Bone marrow (tissue), 2 donors: ENCODE data around the gene ZBTB21.
A peak's percentile ranks its signal among the peaks of the same experiment; 100 is the strongest.

Experiments
- DNase-seq, 2 donors: peaks; one replicate each; lab custom pipeline; 2025; lab: John Stamatoyannopoulos, UW

Gene ZBTB21

DNA sequence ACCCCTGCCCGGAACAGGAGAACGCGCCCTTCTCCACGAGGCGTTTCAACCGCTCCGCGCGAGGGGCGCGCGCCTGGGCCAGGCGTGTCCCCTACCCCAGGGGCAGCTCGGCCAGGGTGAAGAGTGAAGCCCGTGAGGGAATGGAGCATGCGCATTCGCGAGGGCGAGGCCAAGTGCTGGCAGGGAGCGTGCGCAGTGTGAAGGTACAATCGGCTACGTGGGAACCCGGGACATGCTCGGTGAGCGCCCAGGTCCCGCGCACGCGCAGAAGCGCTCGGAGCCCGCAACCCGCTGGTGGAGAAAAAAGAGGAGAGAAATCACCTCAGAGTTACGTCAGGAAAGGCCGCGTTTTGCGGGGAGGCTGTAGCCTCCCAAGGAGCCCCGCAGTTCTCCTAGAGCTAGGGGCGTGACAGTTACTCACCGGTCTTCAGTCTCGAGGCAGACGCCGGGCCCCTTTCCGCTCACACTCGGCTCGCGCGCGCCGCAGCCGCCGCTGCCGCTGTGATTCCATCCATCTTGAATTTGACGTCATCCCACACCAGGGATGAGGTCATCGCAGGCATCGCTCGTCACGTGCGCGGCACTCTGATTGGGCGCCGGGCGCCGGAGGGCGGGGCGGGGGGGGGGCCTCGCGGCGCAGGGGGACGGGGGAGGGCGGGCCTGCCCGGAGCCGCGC is at the start of gene ZBTB21:
ZBTB21 (minus strand) TSS at position 530 of the 676 bp plus-strand sequence. CDS start 16,265 bp downstream, outside the sequence.
- peak; percentile 96 to 98 for DNase-seq

DNA sequence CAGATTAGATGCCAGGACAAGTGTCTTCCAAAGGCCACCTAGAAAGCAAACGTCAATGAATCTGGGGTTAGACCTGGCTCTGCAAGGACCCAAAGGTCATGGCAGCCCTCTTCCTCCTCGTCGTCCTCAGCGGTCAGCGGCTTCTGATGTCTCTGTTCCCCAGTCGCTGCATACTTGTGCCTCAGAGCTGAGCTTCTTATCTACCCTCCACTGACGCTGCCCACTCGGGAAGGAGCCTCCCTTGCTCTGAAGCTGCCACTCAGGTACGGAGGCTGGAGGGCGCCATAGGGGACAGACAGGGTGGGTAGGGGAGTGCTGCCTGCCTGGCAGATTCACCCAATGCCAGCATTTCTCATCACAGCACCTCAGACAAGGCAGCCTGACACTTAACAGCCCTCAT is 49.6 kb upstream of the ZBTB21 start:
- DNase-seq: no peak

DNA sequence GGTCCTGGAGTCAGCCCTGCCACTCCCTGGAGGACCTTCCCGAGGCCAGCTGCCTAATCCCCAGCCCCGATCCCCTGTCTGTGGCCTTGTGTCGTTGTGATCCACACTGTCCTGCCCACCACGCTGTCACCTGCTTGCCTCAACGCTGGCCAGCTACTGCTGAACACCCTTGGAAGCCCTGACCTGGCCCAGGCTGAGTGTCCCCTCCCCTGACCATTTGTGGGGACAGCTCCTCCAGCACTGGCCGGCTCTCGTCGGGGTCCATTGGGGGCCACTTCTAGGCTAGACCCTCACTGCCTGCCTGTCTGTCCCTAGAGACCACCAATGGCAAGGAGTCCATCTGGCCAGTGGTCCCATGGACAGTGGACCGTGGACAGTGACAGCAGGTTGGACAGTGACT is 49.0 kb upstream of the ZBTB21 start:
- DNase-seq: no peak

DNA sequence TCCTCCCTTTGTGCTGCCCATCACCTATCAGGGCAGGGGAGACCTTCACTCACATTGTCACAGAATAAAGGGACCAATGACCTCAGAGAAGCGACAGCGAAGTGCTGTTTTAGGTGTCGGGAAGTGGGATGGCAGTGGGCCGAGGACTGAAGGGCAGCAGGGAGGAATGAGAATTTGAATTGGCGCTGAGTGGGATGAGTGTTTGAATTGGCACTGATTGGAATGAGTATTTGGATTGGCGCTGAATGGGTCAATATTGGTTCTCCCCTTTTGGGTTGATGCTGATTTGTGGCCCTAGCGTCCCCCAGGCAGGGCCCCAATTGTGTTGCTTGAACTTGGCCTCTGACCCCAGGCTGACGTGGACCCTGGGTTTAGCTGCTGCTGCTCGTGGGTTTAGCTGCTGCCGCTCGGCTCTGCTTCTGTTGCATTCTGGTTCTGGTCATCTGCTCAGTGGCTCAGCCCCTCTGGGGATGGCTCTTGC is 48.5 kb upstream of the ZBTB21 start:
- DNase-seq: no peak

DNA sequence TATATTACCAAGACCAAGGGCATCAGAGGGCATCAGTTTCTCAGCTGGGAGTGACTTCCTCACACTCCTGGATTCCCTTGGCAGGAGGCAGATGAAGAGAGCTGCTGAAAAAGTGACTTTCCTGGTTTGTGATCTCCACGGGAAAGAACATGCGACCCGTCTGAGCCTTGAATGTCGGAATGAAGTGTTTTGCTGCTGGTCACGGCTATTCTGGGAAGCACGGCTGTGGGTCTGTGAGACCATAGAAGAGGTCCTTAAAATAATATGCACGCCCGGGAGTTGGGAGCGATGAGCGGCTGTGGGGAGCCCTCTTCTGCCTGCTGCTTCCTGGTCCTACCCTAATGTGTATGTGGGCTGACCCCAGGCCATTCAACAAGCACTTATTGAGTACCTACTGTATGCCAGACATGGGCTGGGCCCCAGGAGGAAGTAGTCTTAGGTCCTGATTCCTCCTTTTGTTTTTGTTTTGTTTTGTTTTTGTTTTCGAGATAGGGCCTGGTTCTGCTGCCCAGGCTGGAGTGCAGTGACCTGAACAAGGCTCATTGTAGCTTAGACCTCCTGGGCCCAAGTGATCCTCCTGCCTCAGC is 47.8 kb upstream of the ZBTB21 start:
- no peak for DNase-seq

DNA sequence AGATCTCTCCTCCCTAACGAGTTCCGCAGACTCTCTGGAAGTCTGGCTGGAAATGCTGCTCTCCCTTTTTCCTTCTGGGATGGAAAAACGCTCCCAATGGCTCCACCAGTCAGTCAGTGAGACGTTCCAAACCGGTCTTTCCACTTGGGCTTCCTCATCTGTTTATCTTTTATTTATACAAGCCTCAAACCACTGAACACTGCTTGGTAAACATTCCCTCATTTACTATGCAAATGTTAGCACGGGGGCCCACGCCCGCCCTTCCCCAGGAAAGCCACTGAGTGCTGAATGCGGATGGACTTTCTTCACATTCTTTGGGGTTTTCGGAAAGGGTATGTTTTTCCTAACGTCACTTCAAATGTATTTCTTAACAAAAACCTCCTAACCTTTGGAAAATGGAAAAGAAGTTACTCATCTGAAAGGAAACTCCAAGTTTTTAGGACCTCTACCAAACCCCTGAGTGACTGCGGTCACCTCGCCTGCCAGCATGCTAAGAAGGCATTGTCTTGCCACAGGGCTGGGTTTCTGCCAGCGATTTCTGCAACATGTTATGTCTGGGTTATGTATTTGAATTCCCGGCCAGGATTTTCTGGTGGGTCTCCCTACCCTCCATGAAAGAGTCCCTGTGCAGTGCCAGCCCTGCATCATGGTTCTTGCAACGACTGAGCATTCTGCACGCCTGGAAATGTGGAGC is 47.0 kb upstream of the ZBTB21 start:
- no peak for DNase-seq

DNA sequence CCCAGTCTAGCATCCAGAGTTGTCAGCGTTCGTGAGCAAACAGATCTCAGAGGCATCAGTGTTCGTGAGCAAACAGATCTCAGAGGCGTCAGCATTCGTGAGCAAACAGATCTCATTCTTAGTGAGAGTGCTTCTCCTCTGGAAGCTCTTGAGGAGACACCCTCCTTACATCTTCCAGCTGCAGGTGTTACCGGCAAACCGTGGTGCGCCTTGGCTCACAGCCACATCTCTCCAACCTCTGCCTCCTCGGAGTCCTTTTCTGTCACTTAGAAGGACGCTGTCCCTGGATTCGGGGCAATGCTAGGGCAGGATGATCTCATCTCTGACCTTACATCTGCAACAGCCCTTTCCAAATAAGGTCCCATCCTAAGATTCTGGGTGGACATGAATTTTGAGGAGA is 46.3 kb upstream of the ZBTB21 start:
- DNase-seq: no peak

DNA sequence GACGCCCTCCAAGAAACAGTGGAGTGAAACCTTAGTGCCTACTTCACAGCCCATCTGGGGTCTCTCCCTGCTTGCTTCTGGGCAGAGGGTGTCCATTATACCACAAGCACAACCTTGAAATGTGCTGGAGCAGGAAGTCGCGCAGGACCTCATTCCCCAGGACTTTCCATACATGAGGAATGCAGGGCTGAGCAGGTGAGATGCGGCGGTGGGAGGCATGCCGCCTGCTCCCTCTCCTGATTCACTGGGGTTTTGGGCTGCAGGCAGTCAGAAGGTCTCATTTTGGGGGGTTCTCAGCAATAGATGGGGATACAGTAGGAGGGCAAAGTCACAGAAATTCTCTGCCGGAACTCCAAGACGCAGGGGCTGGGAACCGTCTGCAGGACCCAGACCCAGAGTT is 45.3 kb upstream of the ZBTB21 start:
- DNase-seq: no peak

DNA sequence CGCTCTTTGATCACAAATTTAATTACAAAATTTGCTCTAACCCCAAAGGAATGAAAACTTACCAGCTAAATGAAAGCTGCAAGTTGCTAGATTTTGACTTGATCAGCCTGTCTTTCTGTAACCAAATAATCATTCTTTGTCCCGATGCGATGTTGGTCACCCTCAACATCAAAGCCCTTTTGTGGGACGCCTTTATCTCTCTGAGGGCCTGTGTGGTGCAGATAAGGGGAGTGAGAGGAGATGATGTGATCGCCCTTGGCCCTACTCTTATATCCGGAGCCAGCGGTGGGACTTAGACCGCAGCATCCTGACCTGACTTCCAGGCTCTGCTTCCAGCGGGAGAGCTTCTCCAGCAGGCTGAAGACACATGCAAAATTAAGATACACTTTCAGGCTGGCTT is 41.6 kb upstream of the ZBTB21 start:
- peak in 1 of 2 donors; percentile 7 for DNase-seq

DNA sequence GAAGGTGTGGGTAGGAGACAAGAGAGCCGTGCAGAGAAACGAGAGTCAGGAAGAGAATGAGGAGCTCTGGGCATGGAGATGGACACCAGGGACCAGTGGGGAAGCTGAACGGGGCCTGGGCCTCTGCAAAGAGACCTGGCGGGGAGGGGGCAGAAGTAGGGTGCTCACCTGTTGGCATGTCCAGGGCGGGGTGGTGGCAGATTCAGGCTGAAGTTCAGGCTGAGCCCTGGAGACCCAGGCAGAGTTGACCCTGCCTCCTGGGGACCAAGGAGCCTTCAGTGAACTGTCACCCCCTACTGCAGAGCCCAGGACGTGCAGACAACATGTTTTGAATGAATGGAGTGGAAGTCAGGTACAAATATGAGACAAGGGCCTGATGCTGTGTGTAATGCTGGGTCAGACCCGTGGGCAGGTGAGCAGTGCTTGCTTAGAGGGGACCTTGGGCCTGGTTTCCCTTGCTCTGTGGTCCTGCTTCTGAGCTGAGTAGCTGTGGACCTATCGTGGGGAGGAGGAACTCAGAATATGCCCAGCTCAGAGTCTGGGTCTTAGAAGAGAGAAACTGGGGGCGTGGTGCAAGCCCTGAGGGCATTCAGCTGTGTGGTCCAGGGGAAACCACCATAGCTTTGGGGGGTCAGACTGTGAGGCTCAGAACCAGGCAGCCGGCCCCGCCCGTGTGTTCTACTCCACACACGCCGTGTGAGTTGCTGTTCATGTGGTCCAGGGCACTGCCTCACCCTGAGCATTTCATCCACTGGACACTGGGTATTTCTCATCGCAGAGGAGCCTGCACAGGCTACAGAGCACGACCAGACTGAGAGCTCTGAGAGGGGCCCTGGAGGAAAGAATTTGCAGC is 39.6 kb upstream of the ZBTB21 start:
- no peak for DNase-seq

DNA sequence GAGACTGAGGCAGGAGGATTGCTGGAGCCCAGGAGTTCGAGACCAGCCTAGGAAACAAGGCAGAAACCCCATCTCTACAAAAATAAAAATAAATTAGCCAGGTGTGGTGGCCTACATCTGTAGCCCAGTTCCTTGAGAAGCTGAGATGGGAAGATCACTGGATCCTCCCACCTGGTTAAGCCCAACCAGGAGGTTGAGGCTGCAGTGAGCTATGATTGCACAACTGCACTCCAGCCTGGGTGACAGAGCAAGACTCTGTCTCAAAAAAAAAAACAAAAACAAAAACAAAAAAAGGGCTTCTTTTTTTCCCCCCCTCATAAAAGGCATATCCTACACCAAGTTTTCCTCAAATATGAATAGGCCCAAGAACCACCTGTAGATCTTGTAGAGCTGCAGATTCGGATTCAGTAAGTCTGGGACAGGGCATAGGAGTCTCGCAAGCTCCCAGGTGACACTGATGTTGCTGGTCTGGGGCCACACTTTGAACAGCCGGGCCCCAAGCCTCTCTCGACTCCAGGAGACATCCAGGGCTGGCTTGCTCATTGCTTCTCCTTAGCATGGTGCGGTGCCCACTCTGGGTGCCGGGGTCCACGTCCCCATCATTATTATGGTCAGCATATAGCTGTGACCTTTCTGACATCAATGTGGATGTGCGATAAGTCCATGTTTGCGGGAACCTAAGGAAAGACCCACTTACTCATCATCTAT is 38.9 kb upstream of the ZBTB21 start:
- no peak for DNase-seq

DNA sequence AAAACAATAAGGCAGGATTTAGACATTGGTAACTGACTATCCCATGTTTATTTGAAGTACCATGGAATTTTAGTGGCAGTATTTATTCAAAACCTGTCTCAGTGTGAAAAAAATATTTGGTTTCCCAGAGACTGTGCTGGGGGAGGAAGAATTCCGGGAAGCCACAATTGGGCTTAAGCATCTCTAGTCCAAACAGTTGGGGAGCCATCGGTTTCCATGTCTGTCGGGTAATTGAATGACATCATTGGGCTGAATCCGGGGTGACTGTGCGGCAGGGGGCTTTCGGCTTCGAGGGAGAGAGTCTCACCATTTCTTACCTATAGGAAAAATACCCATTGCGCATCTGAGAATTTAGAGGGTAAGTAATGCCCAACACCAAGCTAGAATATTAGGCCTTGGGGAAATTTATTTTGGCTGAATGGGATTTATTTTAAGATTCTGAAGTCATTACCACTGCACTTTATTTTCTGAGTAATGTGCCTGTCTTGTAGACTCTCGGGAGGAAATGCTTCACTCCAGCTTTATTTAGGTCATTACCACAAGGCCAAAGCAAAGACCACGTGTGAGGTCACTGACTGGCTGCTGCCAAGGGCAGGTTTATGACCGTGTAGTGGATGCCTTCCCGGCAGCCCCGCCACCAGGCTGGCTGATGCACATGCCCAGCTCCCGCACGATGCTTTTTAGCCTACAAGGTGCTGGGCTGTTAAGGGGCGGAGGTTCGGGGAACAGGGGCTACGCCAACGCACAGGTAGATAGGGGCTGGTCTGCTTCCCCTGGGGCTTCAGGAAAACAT is 37.9 kb upstream of the ZBTB21 start:
- no peak for DNase-seq

DNA sequence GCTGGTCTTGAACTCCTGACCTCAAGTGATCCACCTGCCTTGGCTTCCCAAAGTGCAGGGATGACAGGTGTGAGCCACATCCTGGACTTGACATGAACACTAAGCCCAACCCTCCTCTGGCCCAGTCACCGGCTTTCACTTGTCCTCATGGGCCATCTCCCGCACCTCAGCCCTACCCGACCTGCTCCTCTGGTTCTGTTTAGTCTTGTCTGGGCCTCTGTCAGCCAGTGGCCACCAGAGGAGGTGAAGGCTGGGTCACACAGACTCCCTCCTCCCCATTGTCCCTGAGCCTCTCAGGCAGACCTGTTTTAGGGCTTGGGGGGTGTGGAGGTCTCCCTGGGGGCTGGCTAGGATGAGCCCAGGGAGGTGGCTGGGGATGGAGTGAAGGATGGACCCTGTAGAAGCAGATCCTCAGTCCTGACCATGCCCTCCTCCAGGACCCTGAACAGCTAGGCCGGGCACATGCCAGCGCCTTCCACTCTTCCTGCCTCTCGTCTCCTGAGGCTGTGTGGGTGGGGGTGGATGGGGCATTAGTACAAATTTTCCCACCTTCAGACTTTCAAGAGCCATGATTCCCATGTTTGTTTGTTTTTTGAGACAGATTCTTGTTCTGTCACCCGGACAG is 34.8 kb upstream of the ZBTB21 start:
- no peak for DNase-seq

DNA sequence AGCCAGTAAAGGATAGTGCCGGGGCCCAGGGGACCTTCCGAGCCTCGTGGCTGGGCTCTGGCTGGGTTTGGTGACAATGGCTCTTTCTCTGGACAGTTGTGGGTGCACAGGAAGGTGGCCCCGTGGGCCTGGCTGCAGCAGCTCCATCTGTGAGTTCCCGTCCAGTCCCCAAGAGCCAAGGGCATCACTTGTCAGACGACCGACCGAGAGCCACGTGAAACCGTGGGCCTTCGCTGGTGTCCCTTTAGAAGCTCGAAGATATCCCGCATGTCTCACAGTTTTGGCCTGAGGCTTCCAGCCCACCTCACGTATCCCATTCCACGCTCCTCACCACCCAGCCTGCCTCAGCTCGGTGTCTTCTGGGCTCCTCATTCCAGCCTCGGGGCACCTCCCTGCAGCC is 33.8 kb upstream of the ZBTB21 start:
- DNase-seq: no peak

DNA sequence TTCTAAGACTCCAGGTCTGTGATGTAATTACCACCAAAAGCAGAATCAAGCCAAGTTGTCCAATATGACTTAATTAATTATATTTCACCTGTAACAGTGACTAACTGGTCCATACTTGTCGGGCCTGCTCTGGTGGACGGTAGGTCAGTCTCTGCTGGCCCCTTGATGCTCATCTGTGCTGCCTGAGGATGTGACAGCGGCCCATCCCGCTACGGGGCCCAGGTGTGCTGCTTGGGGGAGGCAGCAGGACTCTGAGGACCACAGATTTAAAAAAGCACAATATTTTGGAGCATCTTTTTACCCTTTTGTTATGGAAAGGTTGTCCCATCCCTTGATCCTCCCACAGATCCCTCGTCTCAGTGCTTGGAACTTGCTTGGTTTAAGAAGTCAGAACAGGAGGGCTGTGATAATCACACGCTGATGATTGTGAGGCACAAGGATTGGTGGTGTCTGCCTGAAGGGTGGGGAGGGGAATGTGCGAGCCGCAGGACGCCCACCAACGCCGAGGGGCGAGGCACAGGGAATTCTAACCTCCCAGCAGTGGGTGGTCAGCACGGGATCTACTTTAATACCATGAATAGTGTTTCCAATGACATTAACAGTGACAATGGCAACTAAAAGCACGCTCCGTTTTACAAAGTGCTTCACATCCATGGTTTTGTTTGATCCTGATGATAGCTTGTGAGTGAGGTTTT is 33.2 kb upstream of the ZBTB21 start:
- no peak for DNase-seq

DNA sequence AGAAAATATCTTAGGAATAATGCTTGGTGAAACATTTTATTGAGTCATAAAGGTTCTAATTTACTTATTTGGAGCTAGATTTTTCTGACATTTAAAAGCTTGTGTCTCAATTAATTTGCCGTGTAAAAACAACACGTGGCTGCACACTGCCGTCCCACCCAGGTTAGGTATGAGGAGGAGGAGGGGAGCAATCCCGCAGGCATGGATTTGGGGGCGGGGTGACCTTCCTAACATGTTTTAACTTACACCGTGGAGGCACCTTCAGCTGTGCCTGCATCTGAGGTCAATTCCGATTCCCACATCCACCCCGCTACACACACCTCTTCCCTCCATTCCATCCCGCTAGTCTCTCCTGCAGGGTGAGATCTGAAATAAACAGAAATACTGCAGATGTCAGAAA is 32.5 kb upstream of the ZBTB21 start:
- no peak for DNase-seq

DNA sequence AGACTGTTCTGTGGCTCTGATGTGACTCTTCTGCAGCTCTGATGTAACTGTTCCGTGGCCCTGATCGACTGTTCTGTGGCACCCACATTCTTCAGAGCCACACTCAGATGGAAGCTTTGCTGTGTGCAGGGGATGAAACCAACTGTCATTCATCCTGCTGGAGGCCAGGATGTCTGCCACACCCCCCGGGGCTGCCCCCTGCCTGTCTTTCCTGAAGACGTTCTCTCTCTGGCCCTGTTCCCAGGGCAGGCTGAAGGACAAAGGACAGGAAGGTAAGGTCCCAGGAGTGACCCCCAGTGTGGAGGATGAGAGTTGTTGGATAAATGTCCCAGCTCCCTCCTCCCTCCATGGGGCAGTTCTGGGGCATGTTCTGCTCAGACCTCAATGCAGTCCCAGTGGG is 31.6 kb upstream of the ZBTB21 start:
- no peak for DNase-seq

DNA sequence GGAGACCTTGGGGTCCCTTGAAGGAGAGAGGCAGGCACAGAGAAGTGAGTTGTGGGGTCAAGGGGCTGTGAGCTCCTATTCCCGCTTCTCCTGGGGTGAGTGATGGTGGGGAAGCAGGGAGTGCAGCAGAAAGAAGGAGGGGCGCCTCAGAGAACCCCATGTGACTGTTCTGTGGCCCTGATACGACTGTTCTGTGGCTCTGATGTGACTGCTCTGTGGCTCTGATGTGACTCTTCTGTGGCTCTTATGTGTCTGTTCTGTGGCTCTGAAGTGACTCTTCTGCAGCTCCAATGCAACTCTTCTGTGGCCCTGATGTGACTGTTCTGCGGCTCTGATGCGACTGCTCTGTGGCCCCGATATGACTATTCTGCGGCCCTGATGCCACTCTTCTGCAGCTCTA is 31.1 kb upstream of the ZBTB21 start:
- DNase-seq: no peak

DNA sequence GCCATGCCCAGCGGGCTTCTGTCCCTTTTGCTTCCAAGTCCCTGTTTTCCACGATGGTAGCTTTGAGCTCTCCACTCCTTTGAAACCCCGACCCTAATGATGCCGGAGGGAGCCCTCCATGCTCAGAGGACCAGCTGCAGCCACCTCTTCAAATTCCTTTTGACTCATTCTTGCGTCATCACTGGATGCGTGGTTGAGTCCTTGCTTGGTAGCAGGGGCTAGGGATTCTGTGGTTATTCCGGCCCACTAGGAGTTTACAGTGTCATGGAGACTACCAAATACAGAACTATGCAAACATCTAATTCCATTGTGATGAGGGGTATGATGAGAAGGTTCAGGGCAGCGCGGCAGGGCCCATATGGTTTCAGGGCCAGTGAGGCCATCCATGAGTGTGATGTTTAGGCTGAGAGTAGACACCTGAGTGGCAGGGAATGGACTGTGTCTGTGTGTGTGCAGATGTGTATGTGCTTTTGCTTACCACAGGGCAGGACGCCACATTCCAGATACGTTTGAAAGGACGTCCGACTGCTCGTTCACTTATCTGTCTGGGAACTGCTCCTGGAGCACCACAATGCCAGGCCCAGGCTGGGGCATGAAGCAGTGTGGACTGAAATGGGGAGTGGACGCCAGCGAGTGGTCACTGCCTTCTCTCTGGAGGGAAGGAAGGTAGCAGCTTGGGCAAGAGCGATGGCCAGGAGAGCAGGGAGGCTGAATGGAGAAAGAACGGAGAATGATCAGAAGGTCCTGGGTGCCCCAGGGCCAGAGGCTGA is 30.4 kb upstream of the ZBTB21 start:
- DNase-seq: no peak
